ENCODE results near the gene PCID2.

- TF ChIP-seq MAX (IDR thresholded peaks at IDR 0.05; ENCODE audit: low read depth, low read length), result no peak
- TF ChIP-seq CTCF (IDR thresholded peaks at IDR 0.05; ENCODE audit: low read depth, low read length), result no peak
- TF ChIP-seq POLR2A (IDR thresholded peaks at IDR 0.05; ENCODE audit: extremely low read depth, insufficient read length), result no peak
These were observed 1.0 kb downstream of the PCID2 start for GRCh38 chr13:113207460-113207859.
